Measurements from ENCODE around the gene ALOX15B. TPM values are rescaled to one million over a fixed set of nuclear protein-coding genes. Genes with fewer than 3 reads are reported as not detected.

ALOX15B gene
- total and polyA plus RNA-seq, 10 donors = 0.13 to 7.8 (median 2.7) TPM

DNA sequence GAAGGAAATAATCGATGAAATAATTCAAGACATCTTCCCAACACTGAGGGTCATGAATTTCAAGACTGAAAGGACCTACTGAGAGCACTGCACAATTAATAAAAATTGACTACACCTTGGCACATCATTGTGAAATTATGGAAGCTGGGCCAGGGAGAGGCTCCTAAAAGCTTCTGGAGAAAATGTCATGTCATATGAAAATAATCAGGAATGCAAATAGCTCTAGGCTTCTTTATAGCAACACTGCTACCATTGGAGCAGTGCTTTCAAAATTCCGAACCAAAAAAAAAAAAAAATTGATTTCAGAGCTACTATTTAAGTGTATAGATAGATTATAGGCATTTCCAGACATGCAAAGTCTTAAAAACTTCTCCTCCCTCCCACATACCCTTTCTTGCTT, 6.4 kb upstream of the ALOX15B start:
- no peak for DNase-seq
- H3K27ac ChIP-seq = no peak overlapping the region
- H3K27me3 ChIP-seq (replicated peaks in 1 of 7) = peaks cover 0 to 73% (median 9%) of the 10 kb centered on the region in 7 donors
- intact Hi-C loops (cut with DNase I; ENCODE audit: low total_unique reads) = no loop called here
- no peak for TF ChIP-seq POLR2AphosphoS5 (IDR thresholded peaks at IDR 0.05)
- TF ChIP-seq, protein P1, sequence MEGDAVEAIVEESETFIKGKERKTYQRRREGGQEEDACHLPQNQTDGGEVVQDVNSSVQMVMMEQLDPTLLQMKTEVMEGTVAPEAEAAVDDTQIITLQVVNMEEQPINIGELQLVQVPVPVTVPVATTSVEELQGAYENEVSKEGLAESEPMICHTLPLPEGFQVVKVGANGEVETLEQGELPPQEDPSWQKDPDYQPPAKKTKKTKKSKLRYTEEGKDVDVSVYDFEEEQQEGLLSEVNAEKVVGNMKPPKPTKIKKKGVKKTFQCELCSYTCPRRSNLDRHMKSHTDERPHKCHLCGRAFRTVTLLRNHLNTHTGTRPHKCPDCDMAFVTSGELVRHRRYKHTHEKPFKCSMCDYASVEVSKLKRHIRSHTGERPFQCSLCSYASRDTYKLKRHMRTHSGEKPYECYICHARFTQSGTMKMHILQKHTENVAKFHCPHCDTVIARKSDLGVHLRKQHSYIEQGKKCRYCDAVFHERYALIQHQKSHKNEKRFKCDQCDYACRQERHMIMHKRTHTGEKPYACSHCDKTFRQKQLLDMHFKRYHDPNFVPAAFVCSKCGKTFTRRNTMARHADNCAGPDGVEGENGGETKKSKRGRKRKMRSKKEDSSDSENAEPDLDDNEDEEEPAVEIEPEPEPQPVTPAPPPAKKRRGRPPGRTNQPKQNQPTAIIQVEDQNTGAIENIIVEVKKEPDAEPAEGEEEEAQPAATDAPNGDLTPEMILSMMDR (IDR thresholded peaks at IDR 0.05 in 8 of 11, conservative IDR thresholded peaks at IDR 0.05 in 3 of 11) = no peak
- TF ChIP-seq POLR2A (IDR thresholded peaks at IDR 0.05) = no peak
- no peak overlapping the region for H3K4me3 ChIP-seq
- no peaks in the 10 kb centered on the region for H3K9me3 ChIP-seq
- WGBS, 5 donors = 77 to 91% (median 84%) methylated on average over 2 of the region's 2 CpGs
- H3K4me1 ChIP-seq = no peaks in the 10 kb centered on the region
- H3K36me3 ChIP-seq = no peaks in the 10 kb centered on the region

DNA sequence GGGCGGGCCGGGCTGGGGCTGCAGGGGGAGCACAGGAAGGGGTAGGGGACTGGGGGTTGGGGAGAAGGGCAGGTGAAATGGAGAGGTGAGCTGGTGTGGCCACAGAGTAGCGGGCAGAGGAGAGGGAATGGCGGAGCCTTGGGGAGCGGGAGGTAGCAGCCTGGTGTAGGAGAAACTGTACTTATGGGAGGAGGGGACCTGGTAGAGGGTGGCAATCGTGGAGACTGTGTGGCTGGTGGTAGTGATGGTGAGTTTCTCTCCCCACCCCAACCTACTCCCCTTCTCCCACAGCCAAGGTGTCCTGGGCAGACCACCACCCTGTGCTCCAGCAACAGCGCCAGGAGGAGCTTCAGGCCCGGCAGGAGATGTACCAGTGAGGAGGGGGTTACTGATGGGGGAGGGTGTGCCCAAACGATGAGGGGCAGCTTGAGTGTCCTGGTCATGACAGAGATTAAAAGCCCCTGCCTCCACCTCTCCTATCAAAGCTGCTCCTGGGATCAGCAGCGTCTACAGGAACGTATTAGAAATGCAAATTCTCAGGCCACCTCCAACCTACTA, 831 bp downstream of the ALOX15B start:
- no peak for DNase-seq
- H3K9me3 ChIP-seq = no peaks in the 10 kb centered on the region
- WGBS, 5 donors = 54 to 66% (median 57%) methylated on average over 10 to 11 of the region's 11 CpGs
- TF ChIP-seq, protein P1 (IDR thresholded peaks at IDR 0.05 in 8 of 11, conservative IDR thresholded peaks at IDR 0.05 in 3 of 11) = no peak
- TF ChIP-seq POLR2A (IDR thresholded peaks at IDR 0.05) = no peak
- TF ChIP-seq POLR2AphosphoS5 (IDR thresholded peaks at IDR 0.05) = no peak
- H3K4me1 ChIP-seq = peaks cover 0 to 45% (median 15%) of the 10 kb centered on the region in 6 donors
- peak overlapping the region in 3 of 8 donors; percentile 9 to 56 (median 29) for H3K4me3 ChIP-seq
- H3K27ac ChIP-seq = peak overlapping the region in 1 of 8 donors; percentile 78
- H3K36me3 ChIP-seq = no peaks in the 10 kb centered on the region
- intact Hi-C loops (cut with DNase I; ENCODE audit: low total_unique reads) = no loop called here
- peaks cover 0 to 58% (median 23%) of the 10 kb centered on the region in 7 donors for H3K27me3 ChIP-seq (replicated peaks in 1 of 7)

DNA sequence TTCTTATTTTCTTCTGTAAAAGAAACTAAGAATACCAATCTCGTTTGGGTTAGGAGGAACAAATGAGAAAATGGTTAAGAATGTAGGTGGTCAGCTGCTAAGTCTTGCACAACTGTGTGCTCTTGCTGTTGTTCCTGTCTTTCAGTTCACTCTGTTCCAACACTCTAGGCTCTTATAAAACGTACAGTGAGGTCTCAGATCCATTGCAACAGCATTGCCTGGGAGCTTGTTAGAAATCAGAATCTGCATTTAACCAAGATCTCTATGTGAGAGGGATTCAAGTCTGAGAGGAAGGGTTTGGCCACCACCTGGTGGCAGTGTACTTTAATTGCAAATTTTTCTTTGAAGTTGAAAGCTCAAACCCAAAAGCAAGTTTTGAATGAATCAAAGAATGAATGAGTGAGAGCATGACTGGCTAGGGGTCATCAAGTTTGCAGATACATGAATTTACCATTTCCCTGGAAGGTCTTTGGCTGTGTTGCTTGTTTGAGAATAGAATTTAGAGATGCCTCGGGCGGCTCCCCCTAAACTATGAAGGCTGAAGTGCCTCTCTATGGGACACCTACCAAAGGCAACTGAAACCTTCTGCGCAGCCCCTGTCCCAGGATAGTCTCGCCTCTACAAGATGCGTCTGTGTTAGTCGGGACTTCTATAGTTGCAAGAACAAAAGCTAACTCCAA, 2.5 kb downstream of the ALOX15B start:
- Histone ChIP-seq H3K9me3 (no peaks in the 10 kb centered on the region), H3K4me1 (peaks cover 0 to 45% (median 15%) of the 10 kb centered on the region in 6 donors), H3K36me3 (no peaks in the 10 kb centered on the region), H3K4me3 (no peak overlapping the region), H3K27ac (peak overlapping the region in 4 of 8 donors; percentile 7 to 78 (median 60)), H3K27me3 (replicated peaks in 1 of 7) (peaks cover 0 to 59% (median 23%) of the 10 kb centered on the region in 7 donors)
- WGBS, 5 donors = 62 to 69% (median 65%) methylated on average over 8 of the region's 8 CpGs
- intact Hi-C loops (cut with DNase I; ENCODE audit: low total_unique reads) = no loop called here
- DNase-seq = no peak
- TF ChIP-seq, protein P1 (IDR thresholded peaks at IDR 0.05 in 8 of 11, conservative IDR thresholded peaks at IDR 0.05 in 3 of 11) = peak in 9 of 11 experiments; percentile 25 to 65 (median 50)
- TF ChIP-seq POLR2A (IDR thresholded peaks at IDR 0.05) = no peak
- peak in 1 of 3 donors; percentile 29 for TF ChIP-seq POLR2AphosphoS5 (IDR thresholded peaks at IDR 0.05)

DNA sequence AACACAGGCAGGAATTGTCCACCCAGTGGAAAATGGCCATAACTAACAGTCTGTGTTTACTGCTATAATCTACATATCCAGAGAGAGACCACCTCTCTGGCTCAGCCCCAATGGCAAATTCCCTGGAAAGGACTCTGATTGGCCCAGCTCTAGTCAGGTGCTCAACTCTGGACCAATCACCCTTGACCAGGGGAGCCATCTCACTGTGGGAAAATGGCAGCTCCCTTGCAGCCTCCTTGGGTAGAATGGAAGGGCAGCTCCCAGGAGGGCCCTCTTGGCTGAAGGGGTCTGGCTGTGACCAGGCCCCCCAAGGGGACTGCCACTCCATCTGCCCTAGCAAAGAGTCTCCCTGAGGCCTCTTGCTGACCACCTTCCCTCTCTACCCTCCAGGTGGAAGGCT, 3.1 kb downstream of the ALOX15B start:
- Histone ChIP-seq H3K9me3 (no peaks in the 10 kb centered on the region), H3K4me3 (no peak overlapping the region), H3K4me1 (peaks cover 0 to 45% (median 15%) of the 10 kb centered on the region in 6 donors), H3K27me3 (replicated peaks in 1 of 7) (peaks cover 0 to 59% (median 23%) of the 10 kb centered on the region in 7 donors), H3K27ac (peak overlapping the region in 2 of 8 donors; percentile 63 to 78), H3K36me3 (no peaks in the 10 kb centered on the region)
- DNase-seq = no peak
- TF ChIP-seq, protein P1 (IDR thresholded peaks at IDR 0.05 in 8 of 11, conservative IDR thresholded peaks at IDR 0.05 in 3 of 11) = no peak
- TF ChIP-seq POLR2A (IDR thresholded peaks at IDR 0.05) (no peak), POLR2AphosphoS5 (IDR thresholded peaks at IDR 0.05) (no peak)
- intact Hi-C loops (cut with DNase I; ENCODE audit: low total_unique reads) = no loop called here
